ENCODE results near the gene RNF212.

DNA sequence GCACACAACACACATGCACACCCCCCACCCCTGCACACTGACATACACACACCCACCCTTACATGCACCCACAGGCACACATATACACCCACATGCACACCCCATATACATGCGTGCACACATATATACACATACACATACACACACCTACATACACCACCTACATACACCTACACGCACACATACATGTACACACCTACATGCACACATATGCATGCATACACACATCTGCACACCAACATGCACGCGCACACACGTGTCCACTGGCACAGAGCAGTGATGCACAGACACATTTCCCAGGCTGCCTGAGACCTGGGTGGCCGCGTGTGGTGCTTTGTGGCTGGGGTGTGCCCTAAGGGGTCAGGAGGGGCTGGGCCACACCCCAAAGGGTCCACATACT lies 70.2 kb downstream of the RNF212 start:
- TF ChIP-seq, protein P1, sequence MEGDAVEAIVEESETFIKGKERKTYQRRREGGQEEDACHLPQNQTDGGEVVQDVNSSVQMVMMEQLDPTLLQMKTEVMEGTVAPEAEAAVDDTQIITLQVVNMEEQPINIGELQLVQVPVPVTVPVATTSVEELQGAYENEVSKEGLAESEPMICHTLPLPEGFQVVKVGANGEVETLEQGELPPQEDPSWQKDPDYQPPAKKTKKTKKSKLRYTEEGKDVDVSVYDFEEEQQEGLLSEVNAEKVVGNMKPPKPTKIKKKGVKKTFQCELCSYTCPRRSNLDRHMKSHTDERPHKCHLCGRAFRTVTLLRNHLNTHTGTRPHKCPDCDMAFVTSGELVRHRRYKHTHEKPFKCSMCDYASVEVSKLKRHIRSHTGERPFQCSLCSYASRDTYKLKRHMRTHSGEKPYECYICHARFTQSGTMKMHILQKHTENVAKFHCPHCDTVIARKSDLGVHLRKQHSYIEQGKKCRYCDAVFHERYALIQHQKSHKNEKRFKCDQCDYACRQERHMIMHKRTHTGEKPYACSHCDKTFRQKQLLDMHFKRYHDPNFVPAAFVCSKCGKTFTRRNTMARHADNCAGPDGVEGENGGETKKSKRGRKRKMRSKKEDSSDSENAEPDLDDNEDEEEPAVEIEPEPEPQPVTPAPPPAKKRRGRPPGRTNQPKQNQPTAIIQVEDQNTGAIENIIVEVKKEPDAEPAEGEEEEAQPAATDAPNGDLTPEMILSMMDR (IDR thresholded peaks at IDR 0.05), result no peak
- TF ChIP-seq POLR2A (IDR thresholded peaks at IDR 0.05), result no peak
